ENCODE results near the gene ACVR1. TPM values are rescaled to one million over a fixed set of nuclear protein-coding genes. Genes with fewer than 3 reads are reported as not detected.

The ACVR1 gene
- total RNA-seq, 1 donor from 2014 or later = 34.4 TPM

DNA sequence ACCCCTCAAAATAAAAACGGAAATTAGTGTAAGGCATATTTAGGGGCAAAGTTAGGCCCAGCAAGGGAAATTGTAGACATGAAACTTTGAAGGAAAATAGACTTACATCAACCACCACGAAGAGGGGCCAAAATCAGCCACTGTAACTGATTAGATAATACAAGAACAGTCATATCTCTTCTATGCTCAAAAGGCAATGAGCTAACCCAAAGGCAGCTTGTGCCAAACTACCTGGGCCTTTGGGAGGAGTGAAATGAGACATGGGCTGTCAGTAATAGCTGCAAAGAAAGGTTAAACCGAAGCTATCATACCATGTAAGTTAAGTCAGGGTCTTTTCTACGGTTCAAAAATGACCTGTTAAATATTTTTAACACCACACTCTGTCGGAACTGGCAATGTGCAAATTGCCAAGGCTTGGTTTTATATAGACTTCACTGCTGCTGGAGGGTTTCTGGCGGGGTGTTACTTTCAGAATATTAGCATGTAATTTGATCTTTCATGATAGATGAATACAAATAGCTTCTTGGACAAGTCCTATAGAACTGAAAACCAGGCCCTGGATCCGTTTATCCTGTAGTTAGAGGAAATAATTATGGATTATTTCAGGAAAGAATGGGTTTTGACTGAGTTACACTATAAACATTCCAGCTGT lies 69.6 kb downstream of the ACVR1 start:
- H3K4me1 ChIP-seq = peaks cover 4% of the 10 kb centered on the region
- H3K4me3 ChIP-seq = no peak overlapping the region
- TF ChIP-seq, protein P1, sequence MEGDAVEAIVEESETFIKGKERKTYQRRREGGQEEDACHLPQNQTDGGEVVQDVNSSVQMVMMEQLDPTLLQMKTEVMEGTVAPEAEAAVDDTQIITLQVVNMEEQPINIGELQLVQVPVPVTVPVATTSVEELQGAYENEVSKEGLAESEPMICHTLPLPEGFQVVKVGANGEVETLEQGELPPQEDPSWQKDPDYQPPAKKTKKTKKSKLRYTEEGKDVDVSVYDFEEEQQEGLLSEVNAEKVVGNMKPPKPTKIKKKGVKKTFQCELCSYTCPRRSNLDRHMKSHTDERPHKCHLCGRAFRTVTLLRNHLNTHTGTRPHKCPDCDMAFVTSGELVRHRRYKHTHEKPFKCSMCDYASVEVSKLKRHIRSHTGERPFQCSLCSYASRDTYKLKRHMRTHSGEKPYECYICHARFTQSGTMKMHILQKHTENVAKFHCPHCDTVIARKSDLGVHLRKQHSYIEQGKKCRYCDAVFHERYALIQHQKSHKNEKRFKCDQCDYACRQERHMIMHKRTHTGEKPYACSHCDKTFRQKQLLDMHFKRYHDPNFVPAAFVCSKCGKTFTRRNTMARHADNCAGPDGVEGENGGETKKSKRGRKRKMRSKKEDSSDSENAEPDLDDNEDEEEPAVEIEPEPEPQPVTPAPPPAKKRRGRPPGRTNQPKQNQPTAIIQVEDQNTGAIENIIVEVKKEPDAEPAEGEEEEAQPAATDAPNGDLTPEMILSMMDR (IDR thresholded peaks at IDR 0.05) = no peak
- ATAC-seq (no peak), DNase-seq (no peak)
- no peaks in the 10 kb centered on the region for H3K36me3 ChIP-seq
- no peak overlapping the region for H3K27ac ChIP-seq
- intact Hi-C loops (cut with DNase I) = no loop called here
- no peaks in the 10 kb centered on the region for H3K9me3 ChIP-seq
- no peaks in the 10 kb centered on the region for H3K27me3 ChIP-seq

DNA sequence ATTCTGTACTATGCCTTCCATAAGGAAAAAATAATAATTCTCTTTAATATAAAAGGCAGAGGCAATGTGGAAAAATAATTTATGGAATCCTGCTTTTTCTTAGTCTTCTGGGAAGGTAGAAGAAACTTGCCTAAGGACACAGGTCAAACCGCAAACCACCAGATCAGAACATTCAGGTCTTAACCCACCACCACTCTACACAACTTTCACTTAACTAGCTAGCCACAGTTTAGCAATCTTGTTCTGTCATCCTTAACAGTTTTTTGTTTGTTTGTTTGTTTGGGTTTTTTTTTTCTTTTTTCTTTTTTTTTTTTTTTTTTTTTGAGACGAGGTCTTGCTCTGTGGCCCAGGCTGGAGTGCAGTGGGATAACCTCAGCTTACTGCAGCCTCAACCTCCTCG lies 70.6 kb downstream of the ACVR1 start:
- no peak overlapping the region for H3K27ac ChIP-seq
- no peak overlapping the region for H3K4me3 ChIP-seq
- TF ChIP-seq, protein P1 (IDR thresholded peaks at IDR 0.05) = no peak
- DNase-seq (no peak), ATAC-seq (no peak)
- H3K27me3 ChIP-seq = no peaks in the 10 kb centered on the region
- H3K9me3 ChIP-seq = no peaks in the 10 kb centered on the region
- intact Hi-C loops (cut with DNase I) = no loop called here
- no peaks in the 10 kb centered on the region for H3K36me3 ChIP-seq
- peaks cover 4% of the 10 kb centered on the region for H3K4me1 ChIP-seq

DNA sequence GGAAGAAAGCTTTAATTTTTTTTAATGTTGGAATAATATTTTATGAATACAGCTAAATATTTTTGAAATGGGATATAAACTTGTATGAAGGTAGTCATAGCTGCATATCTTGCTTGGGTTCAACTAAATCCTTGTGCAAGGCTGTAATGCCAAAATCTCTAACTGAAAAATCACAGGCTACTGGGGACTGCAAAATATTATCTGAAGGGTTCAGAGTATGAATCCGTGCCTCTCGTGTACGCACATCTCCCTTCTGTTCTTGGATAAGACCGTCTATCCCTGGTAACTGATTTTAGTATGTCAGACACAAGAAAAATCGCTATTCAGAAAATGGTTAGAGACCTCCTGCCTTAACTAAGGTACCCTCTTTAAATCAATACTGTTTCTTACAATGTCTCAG lies 71.8 kb downstream of the ACVR1 start:
- ATAC-seq (no peak), DNase-seq (no peak)
- no peaks in the 10 kb centered on the region for H3K27me3 ChIP-seq
- no peak overlapping the region for H3K27ac ChIP-seq
- H3K4me3 ChIP-seq = no peak overlapping the region
- intact Hi-C loops (cut with DNase I) = no loop called here
- no peaks in the 10 kb centered on the region for H3K36me3 ChIP-seq
- no peaks in the 10 kb centered on the region for H3K9me3 ChIP-seq
- TF ChIP-seq, protein P1 (IDR thresholded peaks at IDR 0.05) = no peak
- H3K4me1 ChIP-seq = peaks cover 4% of the 10 kb centered on the region

DNA sequence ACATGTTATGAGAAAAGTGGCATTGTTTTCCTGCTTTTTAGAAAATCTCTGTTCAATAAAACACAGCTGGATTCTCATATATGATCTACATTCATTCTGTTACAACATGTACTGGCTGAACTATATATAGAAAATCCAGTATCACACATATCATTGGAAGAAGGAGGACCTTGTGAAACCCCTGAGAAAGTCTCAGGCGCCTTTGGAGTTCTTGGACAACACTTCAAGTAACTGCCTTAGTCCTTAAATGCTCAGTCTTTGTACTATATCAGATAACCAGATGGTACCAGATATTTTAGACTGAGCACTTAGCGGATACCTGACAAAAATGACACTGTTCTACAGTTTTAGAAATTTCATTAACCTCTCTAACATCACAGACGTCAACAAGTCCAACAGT lies 72.2 kb downstream of the ACVR1 start:
- ATAC-seq = no peak
- Histone ChIP-seq H3K27me3 (no peaks in the 10 kb centered on the region), H3K4me3 (no peak overlapping the region), H3K9me3 (no peaks in the 10 kb centered on the region), H3K36me3 (no peaks in the 10 kb centered on the region), H3K27ac (no peak overlapping the region), H3K4me1 (peaks cover 2% of the 10 kb centered on the region)
- intact Hi-C loops (cut with DNase I) = no loop called here
- DNase-seq = no peak
- TF ChIP-seq, protein P1 (IDR thresholded peaks at IDR 0.05) = no peak

DNA sequence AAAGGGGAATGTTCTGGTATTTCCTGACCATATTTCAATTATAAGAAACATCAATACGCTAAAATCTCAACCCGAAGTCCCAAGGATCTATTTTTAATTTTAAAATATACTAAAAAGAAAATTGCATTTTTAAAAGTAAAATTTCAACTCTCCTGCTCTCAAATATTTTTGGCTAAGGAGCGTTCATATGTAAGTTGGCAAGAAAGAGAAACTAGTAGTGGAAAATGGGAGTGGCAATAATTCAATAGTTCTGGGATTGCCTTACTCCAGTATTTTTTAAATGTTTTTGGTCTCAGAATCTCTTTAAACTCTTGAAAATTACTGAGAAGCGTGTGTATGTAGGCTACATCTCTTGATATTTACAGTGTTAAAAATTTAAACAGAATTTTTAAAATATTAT lies 72.7 kb downstream of the ACVR1 start:
- H3K9me3 ChIP-seq = no peaks in the 10 kb centered on the region
- no peaks in the 10 kb centered on the region for H3K36me3 ChIP-seq
- no peak overlapping the region for H3K27ac ChIP-seq
- H3K4me1 ChIP-seq = no peaks in the 10 kb centered on the region
- ATAC-seq (no peak), DNase-seq (no peak)
- no peak overlapping the region for H3K4me3 ChIP-seq
- intact Hi-C loops (cut with DNase I) = no loop called here
- H3K27me3 ChIP-seq = no peaks in the 10 kb centered on the region
- TF ChIP-seq, protein P1 (IDR thresholded peaks at IDR 0.05) = no peak
